GM21717 (cell line): ENCODE data around the gene WWC2.

ENCODE experiments used
- ATAC-seq: cut with Tn5 transposase; IDR thresholded peaks from one replicate; pipeline ENCODE4 v1.9.1; 2021; ENCODE audit warnings: mild to moderate bottlenecking, moderate library complexity; ENCODE audit not compliant: unreplicated experiment

Gene WWC2

DNA sequence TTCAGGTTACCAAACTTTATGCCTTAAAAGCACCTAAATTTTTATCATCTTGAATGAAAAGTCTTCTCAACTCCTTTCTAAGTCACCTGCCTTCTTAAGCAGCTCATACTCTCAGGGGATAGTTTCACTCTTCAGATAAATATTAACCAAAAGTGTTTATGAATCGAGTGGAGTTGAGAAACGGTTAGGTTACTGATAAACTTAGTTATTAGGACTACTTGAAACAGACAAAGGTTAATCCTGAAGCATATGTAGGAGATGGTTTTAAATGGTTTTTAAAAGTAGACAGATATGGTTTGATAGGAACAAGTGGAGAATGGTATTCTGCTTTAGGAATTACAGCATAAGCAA lies 188.2 kb downstream of the WWC2 start:
- ATAC-seq: peak; percentile 65

DNA sequence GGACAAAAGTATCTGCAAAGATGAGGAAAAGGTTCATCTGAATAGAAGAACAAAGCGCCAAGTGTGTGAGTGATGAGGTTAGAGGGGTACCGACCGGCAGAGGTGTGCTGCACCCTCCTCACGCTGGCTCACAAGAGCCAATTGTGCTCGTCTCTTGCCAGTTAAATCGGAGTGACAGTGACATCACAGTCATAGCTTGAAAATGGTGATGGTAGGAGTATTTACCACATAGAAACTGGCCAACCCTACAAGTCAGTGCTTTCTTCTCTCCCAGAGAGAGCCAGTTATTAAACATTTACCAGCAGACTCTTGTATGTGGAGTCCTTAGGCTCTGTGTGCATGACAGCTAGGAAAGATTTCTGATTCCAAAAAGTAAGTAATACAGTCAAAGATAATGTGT lies 188.6 kb downstream of the WWC2 start:
- ATAC-seq: peak; percentile 67

DNA sequence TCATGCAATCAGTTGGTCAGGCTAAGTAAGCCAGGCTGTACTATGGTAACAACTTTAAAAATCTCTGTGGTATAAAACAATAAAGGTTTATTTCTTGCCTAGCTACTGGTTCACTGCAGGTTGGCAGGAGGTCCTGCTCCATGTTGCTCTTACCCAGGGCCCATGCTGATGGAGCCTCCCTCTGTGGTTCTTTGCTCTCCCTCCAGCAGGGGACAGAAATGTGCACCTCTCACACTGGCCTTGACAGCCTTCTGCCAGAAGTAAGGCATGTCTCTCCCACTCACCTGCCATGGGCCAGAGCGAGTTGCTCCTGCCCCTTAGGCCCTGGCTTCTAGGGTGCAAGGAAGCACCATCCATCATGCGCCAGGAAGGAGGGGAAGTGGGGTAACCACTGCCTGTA lies 189.9 kb downstream of the WWC2 start:
- no peak for ATAC-seq

DNA sequence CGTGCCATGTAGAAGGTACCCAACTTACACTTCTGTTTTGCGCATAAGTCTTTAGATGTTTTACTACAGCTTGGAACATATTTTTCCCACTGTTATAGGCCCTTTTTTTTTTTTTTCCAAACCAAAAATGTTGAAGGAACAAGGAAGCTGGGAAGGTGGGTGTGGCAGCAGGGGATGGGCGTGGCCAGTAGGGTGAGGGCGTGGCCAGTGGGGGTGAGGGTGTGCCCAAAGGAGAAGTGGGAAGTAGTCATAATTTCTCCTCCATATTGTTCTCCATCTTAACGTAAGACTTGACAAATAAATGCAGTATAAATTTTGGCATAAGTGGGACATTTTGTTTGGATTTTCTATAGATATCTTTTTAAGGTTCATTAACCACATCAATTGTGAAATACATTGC lies 190.6 kb downstream of the WWC2 start:
- ATAC-seq: no peak

DNA sequence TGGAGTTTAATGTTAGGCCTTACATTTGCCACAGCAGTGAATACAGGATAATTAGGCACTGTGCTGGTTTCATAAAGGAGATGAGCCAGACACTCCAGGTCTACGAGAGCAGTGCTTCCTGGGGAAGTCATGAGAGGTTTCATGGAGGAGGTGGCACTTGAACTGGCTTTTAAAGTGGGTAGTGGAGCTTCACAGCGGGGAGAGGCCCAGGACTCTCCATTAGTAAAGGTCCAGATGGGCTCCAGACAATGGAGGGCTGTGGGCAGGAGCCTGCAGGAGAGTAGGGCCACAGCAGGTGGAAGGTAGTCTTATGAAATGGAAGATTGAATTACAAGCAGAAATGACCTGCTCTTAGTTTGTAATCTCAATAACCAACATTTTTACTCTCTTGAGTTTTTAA lies 192.0 kb downstream of the WWC2 start:
- no peak for ATAC-seq

DNA sequence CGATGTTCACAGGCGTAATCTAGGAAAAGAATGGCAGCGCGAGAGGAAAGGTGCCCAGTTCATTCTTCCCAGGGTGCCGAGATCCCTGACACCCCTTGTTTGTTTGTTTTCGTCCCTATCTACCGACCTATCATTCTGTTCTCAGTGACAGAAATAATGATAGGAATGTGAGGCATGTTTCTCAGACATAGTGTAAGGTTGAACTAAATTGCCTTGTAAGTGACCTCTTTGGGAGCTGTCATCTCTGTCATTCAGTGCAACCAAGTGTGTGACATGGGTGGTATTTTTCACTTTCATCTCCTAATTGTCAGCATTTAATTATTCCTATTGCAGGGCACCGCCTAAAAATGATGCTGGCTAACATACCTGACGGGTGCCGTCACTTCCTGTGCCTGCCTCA lies 196.7 kb downstream of the WWC2 start:
- no peak for ATAC-seq

DNA sequence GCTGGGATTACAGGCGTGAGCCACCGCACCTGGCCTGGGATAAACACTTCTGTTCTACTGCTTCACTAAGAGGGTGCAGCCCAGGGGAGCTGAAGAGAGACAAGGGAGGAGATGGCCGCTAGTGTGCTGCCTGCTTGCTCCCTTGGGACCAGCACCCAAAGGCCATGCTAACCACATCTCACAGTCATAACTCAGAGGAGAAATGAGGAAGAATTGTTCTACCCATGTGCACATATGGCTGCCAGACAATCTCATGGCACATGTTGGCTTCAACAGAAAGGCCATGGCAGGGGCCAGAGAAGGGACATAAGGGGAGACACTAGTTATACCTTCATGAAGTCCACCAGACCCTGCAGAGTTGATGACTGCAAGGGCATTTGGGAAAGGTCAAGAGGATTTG lies 198.6 kb downstream of the WWC2 start:
- ATAC-seq: peak; percentile 59

DNA sequence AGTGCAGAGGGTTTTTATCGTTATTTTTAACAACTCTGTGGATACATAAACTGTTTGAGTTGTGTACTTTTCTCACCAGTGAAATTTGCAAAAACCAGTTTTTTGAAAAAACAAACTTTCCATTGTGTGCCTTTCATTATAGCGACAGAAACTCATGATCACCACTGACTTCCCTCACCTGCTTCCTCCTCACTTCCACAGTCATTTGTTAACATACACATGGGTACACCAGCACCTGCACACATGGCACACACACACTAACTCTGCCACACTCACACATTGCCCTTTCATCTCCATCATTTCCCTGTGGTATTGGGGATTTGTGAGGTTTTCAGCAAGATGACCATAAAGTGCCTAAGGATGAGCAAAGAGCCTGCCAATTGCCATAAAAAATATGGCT lies 200.4 kb downstream of the WWC2 start:
- ATAC-seq: no peak

DNA sequence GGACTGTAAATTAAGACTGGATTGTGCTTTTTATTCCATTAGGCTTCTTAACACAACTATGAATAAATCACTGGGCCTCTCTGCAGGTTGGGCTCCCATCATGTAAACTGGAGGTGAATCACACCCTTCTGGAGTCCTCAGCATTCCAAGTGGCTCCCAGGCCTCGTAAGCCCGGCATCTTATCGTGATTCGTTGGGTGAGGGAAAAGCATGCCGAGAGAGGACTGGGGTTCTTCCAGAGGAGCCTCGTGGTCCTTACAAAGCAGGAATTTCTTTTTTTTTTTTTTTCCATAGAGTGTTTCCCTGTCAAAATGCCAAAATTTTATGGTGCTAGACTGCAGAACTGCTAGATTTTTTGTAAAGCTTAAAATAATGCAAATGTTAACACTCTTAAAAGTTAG lies 201.0 kb downstream of the WWC2 start:
- ATAC-seq: no peak

DNA sequence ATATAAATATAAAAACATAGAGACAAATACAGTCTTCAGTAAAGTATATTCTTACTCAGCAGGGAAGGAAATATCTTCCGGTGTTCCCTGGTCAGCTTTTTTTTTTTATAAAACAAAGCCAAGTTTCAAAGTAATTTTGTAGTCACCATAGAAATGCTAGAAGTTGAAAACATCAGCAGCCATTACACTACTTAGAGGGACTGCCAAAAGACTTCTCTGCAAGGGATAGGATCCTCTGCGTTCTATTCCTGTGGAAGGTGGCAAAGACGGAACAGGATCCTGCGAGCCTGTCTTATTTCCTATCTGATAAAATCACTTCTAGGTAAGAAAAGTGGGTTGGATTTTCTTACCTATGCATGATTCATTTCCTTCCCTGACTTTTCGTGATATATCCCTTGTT lies 201.6 kb downstream of the WWC2 start:
- no peak for ATAC-seq

DNA sequence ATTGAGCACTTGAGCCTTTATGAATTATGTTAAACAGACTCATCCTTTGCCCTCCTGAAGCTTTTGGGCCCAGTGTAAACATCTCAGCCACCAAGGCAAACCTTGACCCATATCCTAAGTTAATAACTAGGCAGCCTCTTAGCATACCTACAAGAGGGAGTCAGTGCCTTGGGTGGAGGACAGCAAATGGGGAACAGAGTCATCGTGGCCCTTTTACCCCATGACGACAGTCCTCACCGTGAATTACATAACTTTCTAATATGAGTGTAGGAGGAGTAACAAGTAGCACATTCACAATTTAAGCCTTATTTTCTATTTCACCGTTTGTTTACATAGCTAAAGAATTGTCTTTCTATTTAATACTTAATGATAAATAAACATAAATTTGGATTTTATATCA lies 204.2 kb downstream of the WWC2 start:
- no peak for ATAC-seq

DNA sequence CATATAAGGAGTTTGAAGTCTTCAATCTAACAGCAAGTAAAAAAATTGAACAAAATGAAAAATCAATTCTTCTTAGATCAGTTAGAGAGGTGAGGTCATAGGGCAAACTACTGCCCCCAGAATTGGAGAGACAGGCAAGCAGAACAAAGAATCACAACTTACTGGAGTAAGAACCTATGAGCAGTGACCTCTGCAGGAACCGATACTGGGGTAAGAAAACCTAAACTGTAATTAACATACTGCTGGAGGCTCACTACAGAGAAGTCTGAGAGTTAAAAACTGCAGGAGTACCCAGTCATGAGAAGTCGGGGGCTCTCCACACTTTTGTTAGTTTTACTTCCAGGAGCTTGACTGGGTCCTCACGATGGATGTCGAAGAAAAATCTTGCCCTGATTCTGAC lies 205.0 kb downstream of the WWC2 start:
- no peak for ATAC-seq

DNA sequence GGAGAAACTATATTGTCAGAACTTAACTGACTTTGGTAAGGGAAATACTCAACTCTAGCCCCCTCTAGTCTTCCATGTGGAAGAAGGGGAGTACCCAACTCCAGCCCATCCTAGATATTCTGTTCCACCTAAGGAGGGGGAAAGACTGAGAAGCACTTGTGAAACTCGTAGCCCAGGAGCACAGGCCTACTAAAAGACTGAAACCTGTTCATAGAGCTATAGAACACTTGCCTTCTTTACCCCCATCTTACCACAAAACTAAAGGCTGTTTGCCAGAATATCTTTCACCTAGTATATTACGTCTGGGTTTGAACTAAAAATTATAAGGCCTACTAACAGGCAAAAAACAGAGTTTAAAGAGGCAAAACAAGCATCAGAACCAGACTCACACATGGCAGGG lies 205.5 kb downstream of the WWC2 start:
- ATAC-seq: no peak

DNA sequence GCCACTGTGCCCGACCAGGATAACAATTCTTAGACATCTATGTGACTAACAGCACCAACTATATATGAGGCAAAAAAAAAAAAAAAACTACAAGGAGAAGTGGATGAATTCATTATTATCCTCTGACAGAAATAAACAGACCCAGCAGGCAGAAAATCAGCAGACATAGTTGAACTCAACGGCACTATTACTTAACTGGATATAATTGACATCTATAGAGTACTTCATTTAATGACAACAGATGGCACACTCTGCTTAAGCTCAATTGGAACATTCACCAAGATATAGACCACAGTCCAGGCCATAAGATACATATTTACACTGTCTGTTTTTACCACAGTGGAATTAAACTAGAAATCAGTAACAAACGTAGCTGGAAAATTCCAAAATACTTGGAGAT lies 207.8 kb downstream of the WWC2 start:
- no peak for ATAC-seq

DNA sequence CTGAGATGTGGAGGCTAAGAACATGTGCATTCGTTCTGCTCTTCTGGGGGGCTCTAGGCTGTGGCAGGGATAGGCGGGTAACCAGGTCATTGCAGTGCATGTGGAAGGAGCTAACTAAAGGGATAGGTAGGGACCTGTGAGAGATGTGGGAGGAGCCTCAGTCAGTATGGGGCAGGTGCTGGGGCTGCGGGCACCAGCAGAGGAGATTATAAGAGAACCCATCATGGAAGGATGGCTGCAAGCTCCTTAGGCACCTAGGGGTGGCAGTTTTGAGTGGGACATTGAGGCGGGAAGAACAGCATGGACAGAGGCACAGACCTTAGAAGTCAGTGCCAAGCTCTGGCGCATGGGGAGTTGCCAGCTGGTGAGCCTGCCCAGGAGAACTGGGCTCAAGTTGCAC lies 213.8 kb downstream of the WWC2 start:
- no peak for ATAC-seq

DNA sequence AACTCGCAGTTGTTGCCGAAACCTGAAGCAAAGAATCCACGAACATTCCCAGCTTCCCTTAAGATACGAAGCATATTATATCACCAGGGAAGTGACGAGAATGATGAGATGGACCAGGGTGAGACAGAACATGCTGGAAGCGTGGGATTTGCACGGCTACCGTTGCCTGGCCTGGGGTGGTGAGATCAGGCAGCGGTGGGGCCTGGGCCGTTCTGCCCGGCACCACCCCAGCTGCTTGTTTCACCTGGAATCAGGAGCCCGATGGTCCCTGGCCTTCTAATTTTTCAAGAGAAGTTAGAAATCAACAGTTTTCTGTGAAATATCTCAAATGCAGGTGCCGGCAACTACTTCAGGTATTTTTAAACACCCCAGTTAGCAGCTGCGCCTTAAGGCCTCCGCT lies 215.3 kb downstream of the WWC2 start:
- ATAC-seq: no peak

DNA sequence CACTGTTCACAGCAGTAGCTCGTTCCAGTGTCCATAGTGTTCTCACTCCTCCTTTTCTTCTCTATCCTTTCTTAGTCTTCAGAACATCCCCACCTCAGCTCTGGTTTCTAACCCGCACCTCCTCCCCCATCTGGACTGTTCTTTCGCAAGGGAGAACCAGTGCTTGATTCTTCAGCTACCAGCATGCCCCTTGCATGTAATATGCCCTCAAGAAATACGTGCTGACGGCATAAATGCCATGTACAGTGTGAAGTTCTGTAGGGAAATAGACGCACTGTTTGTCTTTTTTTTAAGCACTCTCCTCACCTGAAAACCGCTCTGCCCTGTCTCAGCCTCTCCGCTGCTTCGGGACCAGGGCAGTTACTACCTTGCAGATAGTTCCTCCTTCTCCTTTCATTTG lies 215.7 kb downstream of the WWC2 start:
- no peak for ATAC-seq

DNA sequence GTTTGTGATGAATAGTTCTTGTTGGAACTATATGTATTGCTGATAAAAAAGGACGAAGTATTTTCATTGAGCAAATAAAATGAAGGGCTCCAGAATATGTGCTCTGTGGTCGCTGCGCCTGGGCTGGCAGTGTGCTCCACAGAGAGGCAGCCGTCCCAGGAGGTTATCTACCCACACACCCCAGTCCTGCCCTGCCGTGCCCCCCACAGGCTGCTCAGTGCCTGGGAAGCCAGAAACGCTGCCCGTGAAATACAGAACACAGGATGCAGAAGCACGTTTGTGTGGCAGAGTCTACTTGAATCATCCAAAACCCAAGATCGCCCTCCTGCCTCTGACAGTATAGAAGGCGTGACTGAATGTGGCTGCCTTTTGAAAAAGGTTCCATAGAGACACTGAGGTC lies 219.6 kb downstream of the WWC2 start:
- no peak for ATAC-seq

DNA sequence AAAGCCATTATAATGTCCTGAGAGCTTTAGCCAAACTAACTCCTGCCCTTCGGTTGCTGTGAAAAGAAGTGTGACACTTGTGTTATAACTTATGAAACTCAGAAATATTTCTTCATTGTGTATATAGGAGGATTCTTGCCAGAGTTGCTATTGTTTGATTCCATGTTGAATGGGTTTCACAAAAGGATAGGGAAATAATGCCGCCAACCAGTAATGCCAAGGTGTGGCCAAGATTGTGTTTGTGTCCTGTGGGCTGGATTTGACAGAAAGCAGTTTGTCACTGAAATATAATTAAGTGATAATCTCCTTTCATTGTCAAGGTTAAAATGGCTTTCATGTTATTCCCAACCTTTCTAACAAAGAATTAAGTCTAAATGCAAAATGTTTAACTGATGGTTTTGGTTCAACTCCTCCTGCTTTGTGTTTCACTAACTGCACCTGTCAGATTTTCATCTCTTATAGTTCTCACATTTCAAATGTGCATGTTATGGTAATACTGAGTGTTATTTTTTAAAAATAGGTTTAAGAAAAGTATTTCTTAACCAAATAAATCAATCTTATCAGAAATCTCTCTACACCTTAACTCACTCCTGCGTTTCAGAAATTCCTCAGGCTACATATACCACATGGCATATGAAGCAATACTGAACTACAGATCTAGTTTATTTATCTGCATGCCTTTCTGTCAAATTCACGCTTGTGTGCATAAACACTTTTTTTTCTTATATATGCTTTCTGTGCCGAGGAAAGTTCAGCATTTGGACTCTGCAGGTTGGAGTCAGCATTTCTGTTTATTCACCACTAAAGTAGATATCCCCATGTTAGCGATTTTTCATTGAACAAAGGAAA lies 221.4 kb downstream of the WWC2 start, which contains the start of gene CLDN22:
Gene CLDN22 (minus strand): TSS at position 66 of the 849 bp plus-strand sequence. CDS start 58 bp downstream, at position 8.
- no peak for ATAC-seq

DNA sequence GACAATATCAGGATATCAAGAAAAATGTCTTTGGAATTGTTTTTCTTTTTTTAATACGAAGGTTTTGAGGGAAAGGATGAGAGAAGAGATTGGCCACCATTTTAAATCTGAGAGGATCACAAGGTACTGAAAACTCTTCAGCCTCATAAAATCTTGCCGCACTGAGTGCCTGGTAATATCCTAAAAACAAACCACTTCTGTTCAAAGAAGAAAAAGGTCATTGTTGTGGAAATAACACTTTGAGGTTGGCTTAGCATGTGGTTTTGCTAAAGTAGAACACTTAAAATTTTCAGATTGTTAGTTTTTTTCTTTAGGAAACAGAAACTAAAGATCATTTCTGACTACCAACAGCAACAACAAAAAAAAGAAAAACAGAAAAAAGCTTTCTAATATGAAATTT lies 222.0 kb downstream of the WWC2 start:
- ATAC-seq: no peak

DNA sequence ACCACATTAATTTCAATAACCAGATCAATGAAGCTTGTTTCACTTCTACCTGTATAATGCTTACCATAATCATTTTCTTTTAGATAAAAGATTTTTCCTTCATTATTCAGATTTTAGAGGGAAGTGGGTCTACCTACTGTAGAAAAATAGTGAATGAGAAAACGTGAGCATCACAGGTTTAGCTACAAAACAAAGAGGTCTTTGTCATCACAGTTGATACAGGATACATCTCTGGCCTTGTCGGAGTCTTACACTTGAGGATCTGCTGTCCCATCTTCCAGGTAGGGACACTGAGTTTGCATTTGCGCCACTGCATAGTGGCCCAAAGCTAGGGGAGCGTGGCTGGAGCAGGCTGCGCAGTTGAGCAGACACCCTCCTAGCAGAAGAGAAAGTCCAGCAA lies 222.5 kb downstream of the WWC2 start:
- no peak for ATAC-seq

DNA sequence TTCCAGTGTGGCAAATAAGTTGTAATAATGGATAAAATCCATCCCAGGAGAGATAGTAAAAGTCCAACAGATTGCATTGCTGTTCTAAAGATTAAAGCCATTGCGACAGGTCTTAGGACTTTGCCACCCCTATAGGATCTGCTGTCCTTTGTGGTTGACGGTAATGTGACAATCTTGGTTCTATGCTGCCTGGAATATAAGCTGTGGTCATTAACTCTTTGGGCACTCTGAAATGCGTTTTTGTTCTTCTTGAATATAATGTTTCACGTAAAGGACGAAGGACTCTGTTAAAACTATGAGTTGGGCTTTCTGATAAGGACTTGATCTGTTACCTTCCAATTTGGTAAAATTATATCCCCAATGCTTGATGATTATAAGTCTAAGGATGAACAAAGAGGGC lies 223.3 kb downstream of the WWC2 start, which contains the start of gene CLDN24:
Gene CLDN24 (minus strand): TSS at position 101 of the 400 bp plus-strand sequence. CDS start 0 bp downstream, at position 101.
- ATAC-seq: no peak

DNA sequence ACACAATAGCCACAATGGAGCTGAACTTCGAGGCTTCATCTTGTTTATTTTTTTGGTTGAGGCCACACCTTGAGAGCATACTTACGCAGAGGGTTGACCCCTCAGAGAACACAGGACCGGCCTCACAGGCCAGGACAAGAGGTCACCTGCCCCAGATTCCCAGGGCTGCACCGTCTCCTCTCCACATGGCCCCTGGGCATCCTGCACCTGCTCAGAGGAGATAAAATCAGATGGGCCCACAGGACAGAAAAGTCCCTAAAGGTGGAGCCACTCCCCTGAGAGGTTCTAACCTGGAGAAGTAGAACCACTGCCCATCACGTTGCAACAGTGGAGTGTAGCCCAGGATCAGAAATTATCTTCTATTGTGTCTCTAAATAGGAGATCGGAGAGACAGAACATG lies 224.2 kb downstream of the WWC2 start:
- ATAC-seq: no peak
